HEK293 (cell line): ENCODE results near the gene SLC35F3.

Experiments used
- CTCF ChIA-PET: fragments of 350-600 bp; formaldehyde crosslinking; extraction: SDS; loops from one replicate; lab custom pipeline; 2021; ENCODE audit warnings: antibody characterized with exemption; lab: Yijun Ruan, JAX
- POLR2A ChIA-PET: fragments of 300-600 bp; formaldehyde crosslinking; extraction: SDS; loops from one replicate; lab custom pipeline; 2020; ENCODE audit warnings: antibody characterized with exemption, inconsistent platforms; lab: Yijun Ruan, JAX
- H3K27ac ChIP-seq: fragments of 200-500 bp; sonication (Bioruptor generic); 2 replicates; pipeline ENCODE4 v1.5.1; 2014; ENCODE audit warnings: low read depth, low read length, control low read depth, inconsistent platforms; ENCODE audit errors: extremely low read depth
- H3K36me3 ChIP-seq, 2 experiments: fragments of 200-500 bp in 1 of 2; sonication (Bioruptor generic) in 1 of 2; 1 replicate in 1 of 2; 2 replicates in 1 of 2; pipeline ENCODE4 v1.5.1; 2014 to 2017; ENCODE audit warnings: inconsistent platforms in 2 of 2, low read length in 2 of 2; ENCODE audit not compliant: control insufficient read depth in 2 of 2, insufficient read depth in 1 of 2
- H3K4me1 ChIP-seq: fragments of 200-500 bp; sonication (Bioruptor generic); 2 replicates; pipeline ENCODE4 v1.5.1; 2014; ENCODE audit warnings: mild to moderate bottlenecking, low read length, inconsistent platforms; ENCODE audit not compliant: control insufficient read depth, insufficient read depth
- H3K4me3 ChIP-seq: 2 replicates; pipeline ENCODE4 v1.5.1; 2011; ENCODE audit warnings: low read depth, mild to moderate bottlenecking, control low read depth, low read length, moderate library complexity
- H3K9me3 ChIP-seq: fragments of 200-500 bp; sonication (Bioruptor generic); 2 replicates; pipeline ENCODE4 v1.5.1; 2014; ENCODE audit warnings: low read depth, low read length, inconsistent platforms; ENCODE audit not compliant: control insufficient read depth, insufficient read depth
- HOXA7 ChIP-seq: sonication (generic); formaldehyde crosslinking; IDR thresholded peaks from 2 replicates; pipeline ENCODE4 v1.8.1; 2022; ENCODE audit warnings: missing genetic modification reagents, borderline replicate concordance
- HOXC10 ChIP-seq: sonication (generic); formaldehyde crosslinking; IDR thresholded peaks from 2 replicates; pipeline ENCODE4 v1.8.1; 2023; ENCODE audit warnings: mild to moderate bottlenecking, missing genetic modification reagents
- HOXD13 ChIP-seq: sonication (generic); formaldehyde crosslinking; IDR thresholded peaks from 2 replicates; pipeline ENCODE4 v1.8.0; 2022; ENCODE audit warnings: missing genetic modification reagents, borderline replicate concordance
- KLF1 ChIP-seq: fragments of 450-650 bp; formaldehyde crosslinking; IDR thresholded peaks from 2 replicates; pipeline ENCODE4 v1.5.1; 2016; ENCODE audit warnings: missing biosample characterization, missing genetic modification characterization
- ZEB2 ChIP-seq: fragments of 450-650 bp; formaldehyde crosslinking; IDR thresholded peaks from 2 replicates; pipeline ENCODE4 v1.5.1; 2016; ENCODE audit warnings: missing biosample characterization, missing genetic modification characterization
- ZNF114 ChIP-seq: fragments of 450-650 bp; formaldehyde crosslinking; IDR thresholded peaks from 2 replicates; pipeline ENCODE4 v1.5.0; 2017; ENCODE audit warnings: missing biosample characterization, missing genetic modification characterization
- ZNF19 ChIP-seq: fragments of 450-650 bp; formaldehyde crosslinking; IDR thresholded peaks from 2 replicates; pipeline ENCODE4; 2016; ENCODE audit warnings: missing biosample characterization, missing genetic modification characterization, low read depth
- ZNF248 ChIP-seq: fragments of 450-650 bp; formaldehyde crosslinking; IDR thresholded peaks from 2 replicates; pipeline ENCODE4 v1.5.1; 2017; ENCODE audit warnings: missing biosample characterization, missing genetic modification characterization
- ZNF624 ChIP-seq: fragments of 450-650 bp; formaldehyde crosslinking; IDR thresholded peaks from 2 replicates; pipeline ENCODE4 v1.5.1; 2017; ENCODE audit warnings: missing biosample characterization, missing genetic modification characterization
- ZNF664 ChIP-seq: fragments of 450-650 bp; formaldehyde crosslinking; IDR thresholded peaks from 2 replicates; pipeline ENCODE4 v1.5.1; 2016; ENCODE audit warnings: missing biosample characterization, missing genetic modification characterization
- ZNF776 ChIP-seq: fragments of 450-650 bp; formaldehyde crosslinking; IDR thresholded peaks from 2 replicates; pipeline ENCODE4 v1.5.0; 2017; ENCODE audit warnings: missing biosample characterization, missing genetic modification characterization, borderline replicate concordance
- ZNF837 ChIP-seq: fragments of 450-650 bp; formaldehyde crosslinking; IDR thresholded peaks from 2 replicates; pipeline ENCODE4 v1.5.1; 2016; ENCODE audit warnings: missing biosample characterization, missing genetic modification characterization
- TF ChIP-seq, protein P1 (sequence below): fragments of 450-650 bp; formaldehyde crosslinking; IDR thresholded peaks from 2 replicates; pipeline ENCODE4 v1.5.1; 2017; ENCODE audit warnings: missing biosample characterization, missing genetic modification characterization
- TF ChIP-seq, protein P2 (sequence below): fragments of 450-650 bp; formaldehyde crosslinking; IDR thresholded peaks from 2 replicates; pipeline ENCODE4 v1.5.1; 2017; ENCODE audit warnings: missing biosample characterization, missing genetic modification characterization
- TF ChIP-seq, protein P3 (sequence below): fragments of 450-650 bp; formaldehyde crosslinking; IDR thresholded peaks from 2 replicates; pipeline ENCODE4 v1.5.1; 2017; ENCODE audit warnings: missing biosample characterization, mild to moderate bottlenecking, missing genetic modification characterization, moderate library complexity
- TF ChIP-seq, protein P4 (sequence below): fragments of 450-650 bp; IDR thresholded peaks from 2 replicates; pipeline ENCODE4 v1.5.1; 2018; ENCODE audit warnings: missing biosample characterization, missing genetic modification characterization

The SLC35F3 gene

DNA sequence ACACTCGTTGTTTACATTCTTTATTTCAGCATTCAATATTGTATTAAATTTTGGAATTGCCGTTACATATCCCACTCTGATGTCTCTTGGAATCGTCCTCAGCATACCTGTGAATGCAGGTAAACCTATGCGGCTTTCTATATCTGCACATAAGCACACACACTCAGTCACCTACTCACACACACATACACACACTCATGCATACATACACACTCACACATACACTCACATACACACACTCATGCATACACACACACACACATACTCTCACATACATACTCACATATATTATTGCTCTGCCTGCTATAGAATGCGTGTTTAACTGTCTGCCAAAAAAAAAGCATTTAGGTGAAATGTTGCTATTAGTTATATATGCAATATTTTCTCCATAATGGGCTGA, 415.6 kb downstream of the SLC35F3 start:
- H3K36me3 ChIP-seq, result no peaks in the 10 kb centered on the region
- ChIA-PET CTCF (interaction anchor here (0.7 to 14.1 kb wide), 4 partner anchors 9 to 205 kb away, joined by 3 to 199 read pairs (median 4); no protein-coding TSS in a partner anchor), POLR2A (no interaction called here)
- no peak overlapping the region for H3K27ac ChIP-seq
- no peak overlapping the region for H3K4me3 ChIP-seq
- H3K9me3 ChIP-seq, result no peaks in the 10 kb centered on the region
- H3K4me1 ChIP-seq, result no peaks in the 10 kb centered on the region
- TF ChIP-seq, protein P1, sequence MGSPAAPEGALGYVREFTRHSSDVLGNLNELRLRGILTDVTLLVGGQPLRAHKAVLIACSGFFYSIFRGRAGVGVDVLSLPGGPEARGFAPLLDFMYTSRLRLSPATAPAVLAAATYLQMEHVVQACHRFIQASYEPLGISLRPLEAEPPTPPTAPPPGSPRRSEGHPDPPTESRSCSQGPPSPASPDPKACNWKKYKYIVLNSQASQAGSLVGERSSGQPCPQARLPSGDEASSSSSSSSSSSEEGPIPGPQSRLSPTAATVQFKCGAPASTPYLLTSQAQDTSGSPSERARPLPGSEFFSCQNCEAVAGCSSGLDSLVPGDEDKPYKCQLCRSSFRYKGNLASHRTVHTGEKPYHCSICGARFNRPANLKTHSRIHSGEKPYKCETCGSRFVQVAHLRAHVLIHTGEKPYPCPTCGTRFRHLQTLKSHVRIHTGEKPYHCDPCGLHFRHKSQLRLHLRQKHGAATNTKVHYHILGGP (tag by site-specific recombination), result no peak
- TF ChIP-seq ZNF624 (no peak), ZNF248 (tag by site-specific recombination) (0 out of 2 replicates have a peak, but pooled peaks have one; percentile 40), ZNF776 (tag by site-specific recombination) (peak; percentile 70; the same call in 1 of the 2 replicates), HOXD13 (CRISPR knock-in tag) (no peak)
- TF ChIP-seq, protein P2, sequence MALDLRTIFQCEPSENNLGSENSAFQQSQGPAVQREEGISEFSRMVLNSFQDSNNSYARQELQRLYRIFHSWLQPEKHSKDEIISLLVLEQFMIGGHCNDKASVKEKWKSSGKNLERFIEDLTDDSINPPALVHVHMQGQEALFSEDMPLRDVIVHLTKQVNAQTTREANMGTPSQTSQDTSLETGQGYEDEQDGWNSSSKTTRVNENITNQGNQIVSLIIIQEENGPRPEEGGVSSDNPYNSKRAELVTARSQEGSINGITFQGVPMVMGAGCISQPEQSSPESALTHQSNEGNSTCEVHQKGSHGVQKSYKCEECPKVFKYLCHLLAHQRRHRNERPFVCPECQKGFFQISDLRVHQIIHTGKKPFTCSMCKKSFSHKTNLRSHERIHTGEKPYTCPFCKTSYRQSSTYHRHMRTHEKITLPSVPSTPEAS, result peak; percentile 81
- TF ChIP-seq, protein P3, sequence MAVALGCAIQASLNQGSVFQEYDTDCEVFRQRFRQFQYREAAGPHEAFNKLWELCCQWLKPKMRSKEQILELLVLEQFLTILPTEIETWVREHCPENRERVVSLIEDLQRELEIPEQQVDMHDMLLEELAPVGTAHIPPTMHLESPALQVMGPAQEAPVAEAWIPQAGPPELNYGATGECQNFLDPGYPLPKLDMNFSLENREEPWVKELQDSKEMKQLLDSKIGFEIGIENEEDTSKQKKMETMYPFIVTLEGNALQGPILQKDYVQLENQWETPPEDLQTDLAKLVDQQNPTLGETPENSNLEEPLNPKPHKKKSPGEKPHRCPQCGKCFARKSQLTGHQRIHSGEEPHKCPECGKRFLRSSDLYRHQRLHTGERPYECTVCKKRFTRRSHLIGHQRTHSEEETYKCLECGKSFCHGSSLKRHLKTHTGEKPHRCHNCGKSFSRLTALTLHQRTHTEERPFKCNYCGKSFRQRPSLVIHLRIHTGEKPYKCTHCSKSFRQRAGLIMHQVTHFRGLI, result no peak
- TF ChIP-seq, protein P4, sequence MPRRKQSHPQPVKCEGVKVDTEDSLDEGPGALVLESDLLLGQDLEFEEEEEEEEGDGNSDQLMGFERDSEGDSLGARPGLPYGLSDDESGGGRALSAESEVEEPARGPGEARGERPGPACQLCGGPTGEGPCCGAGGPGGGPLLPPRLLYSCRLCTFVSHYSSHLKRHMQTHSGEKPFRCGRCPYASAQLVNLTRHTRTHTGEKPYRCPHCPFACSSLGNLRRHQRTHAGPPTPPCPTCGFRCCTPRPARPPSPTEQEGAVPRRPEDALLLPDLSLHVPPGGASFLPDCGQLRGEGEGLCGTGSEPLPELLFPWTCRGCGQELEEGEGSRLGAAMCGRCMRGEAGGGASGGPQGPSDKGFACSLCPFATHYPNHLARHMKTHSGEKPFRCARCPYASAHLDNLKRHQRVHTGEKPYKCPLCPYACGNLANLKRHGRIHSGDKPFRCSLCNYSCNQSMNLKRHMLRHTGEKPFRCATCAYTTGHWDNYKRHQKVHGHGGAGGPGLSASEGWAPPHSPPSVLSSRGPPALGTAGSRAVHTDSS (tag by site-specific recombination), result no peak

DNA sequence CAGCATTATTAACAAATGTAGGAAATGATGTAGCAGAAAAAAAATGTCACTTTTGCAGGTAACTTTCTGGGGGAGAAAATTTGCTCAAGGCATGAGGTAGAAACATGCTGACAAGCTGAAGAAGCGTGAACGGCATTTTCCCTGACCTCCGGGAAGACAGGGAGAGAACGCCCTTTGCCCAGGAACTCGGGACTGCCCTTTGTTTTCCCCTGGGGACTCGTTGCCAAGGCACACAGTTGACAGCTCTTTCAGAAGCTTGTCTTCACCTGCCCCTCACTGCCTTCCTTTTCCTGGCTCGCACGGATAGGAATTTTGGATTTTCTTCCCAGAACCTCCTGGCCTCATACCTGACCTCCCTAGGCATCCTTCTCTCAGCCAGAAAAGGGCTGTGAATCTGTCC, 416.1 kb downstream of the SLC35F3 start:
- CTCF ChIA-PET, result interaction anchor here (1.1 to 14.1 kb wide), 3 partner anchors 10 to 206 kb away, joined by 3 to 199 read pairs (median 5); no protein-coding TSS in a partner anchor

DNA sequence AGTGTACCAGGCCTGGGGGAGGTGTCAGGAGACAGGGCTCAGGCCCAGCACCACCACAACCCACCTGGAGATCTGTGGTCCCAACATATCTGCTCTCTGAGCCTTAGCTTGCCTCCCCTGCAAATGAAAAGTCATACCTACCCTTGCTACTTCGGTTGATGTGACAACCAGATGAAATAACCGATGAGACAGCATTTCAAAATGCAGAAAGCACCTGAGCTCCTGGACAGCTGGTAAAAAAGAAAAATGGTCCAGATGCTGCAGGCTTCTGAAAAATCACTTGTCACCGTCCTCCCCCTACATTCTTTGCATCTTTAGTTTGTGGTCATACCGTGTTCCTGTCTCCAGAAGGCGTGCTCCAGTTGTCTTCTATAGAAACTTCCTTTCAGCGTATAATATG, 416.8 kb downstream of the SLC35F3 start:
- Histone ChIP-seq H3K4me1 (no peaks in the 10 kb centered on the region), H3K36me3 (no peaks in the 10 kb centered on the region), H3K27ac (no peak overlapping the region), H3K9me3 (no peaks in the 10 kb centered on the region), H3K4me3 (no peak overlapping the region)
- POLR2A ChIA-PET, result no interaction called here
- CTCF ChIA-PET, result interaction anchor here (0.6 to 14.1 kb wide), 5 partner anchors 8 to 1095 kb away, joined by 3 to 199 read pairs (median 4); no protein-coding TSS in a partner anchor
- TF ChIP-seq KLF1 (tag by site-specific recombination) (no peak), ZNF837 (tag by site-specific recombination) (no peak), ZEB2 (tag by site-specific recombination) (no peak), HOXA7 (CRISPR knock-in tag) (no peak), ZNF664 (no peak), ZNF114 (tag by site-specific recombination) (no peak), HOXC10 (CRISPR knock-in tag) (no peak)
- TF ChIP-seq, protein P3, result no peak
- TF ChIP-seq, protein P4 (tag by site-specific recombination), result no peak

More for the DNA sequence above, 416.1 kb downstream of the SLC35F3 start:
- no peak for TF ChIP-seq ZNF19
- TF ChIP-seq, all 188 proteins: peak for 0
- H3K27ac ChIP-seq, result no peak overlapping the region
- no peak overlapping the region for H3K4me3 ChIP-seq
- H3K36me3 ChIP-seq, result no peaks in the 10 kb centered on the region
- POLR2A ChIA-PET, result no interaction called here
- H3K9me3 ChIP-seq, result no peaks in the 10 kb centered on the region
- no peaks in the 10 kb centered on the region for H3K4me1 ChIP-seq
